Myocyte (in vitro differentiated cells): ENCODE measurements around the gene NOL4L. TPM values are rescaled to one million over a fixed set of nuclear protein-coding genes. Genes with fewer than 3 reads are reported as not detected.
"Not testable (repeated sequence)": the region's sequence is repeated elsewhere in the genome, so short reads cannot be mapped to it uniquely, and the experiment has no call there.

Source experiments
- DNase-seq: peaks from one replicate; pipeline ENCODE4 v3.0.0-alpha.2; 2012; ENCODE audit warnings: low read depth
- total RNA-seq: library from RNA; depleted of rRNA; stranded (reverse); fragments of >200 nt; gene quantifications from 2 replicates; pipeline ENCODE4 v1.2.3, GENCODE V29; 2014

The NOL4L gene
- total RNA-seq, 1 donor from 2014 or later: 2.5 TPM

GRCh38 chr20:32473231-32474008 lies 111.7 kb downstream of the NOL4L start:
- no peak for DNase-seq

- DNase-seq: no peak
Observed at GRCh38 chr20:32472581-32473207, 112.4 kb downstream of the NOL4L start.

- no peak for DNase-seq
Observed at GRCh38 chr20:32470940-32471339, 114.2 kb downstream of the NOL4L start.

- no peak for DNase-seq
Observed at GRCh38 chr20:32470025-32470861, 114.9 kb downstream of the NOL4L start.

- DNase-seq: no peak
Observed at GRCh38 chr20:32468860-32469259, 116.3 kb downstream of the NOL4L start.

GRCh38 chr20:32468313-32468640 lies 116.9 kb downstream of the NOL4L start:
- DNase-seq: no peak

- DNase-seq: no peak
Observed at GRCh38 chr20:32467506-32468312, 117.4 kb downstream of the NOL4L start.

- DNase-seq: no peak
Observed at GRCh38 chr20:32466739-32467505, 118.2 kb downstream of the NOL4L start.

- DNase-seq: not testable (repeated sequence)
Observed at GRCh38 chr20:32465901-32466675, 119.0 kb downstream of the NOL4L start.

GRCh38 chr20:32465092-32465900 lies 119.8 kb downstream of the NOL4L start:
- no peak for DNase-seq

- DNase-seq: no peak
Observed at GRCh38 chr20:32464401-32465091, 120.6 kb downstream of the NOL4L start.

GRCh38 chr20:32463642-32464400 lies 121.3 kb downstream of the NOL4L start:
- no peak for DNase-seq

GRCh38 chr20:32462900-32463641 lies 122.1 kb downstream of the NOL4L start:
- DNase-seq: no peak

GRCh38 chr20:32461836-32462600 lies 123.1 kb downstream of the NOL4L start:
- no peak for DNase-seq

- DNase-seq: no peak
Observed at GRCh38 chr20:32460683-32461320, 124.3 kb downstream of the NOL4L start.
